ENCODE measurements around the gene OR12D2. TPM values are rescaled to one million over a fixed set of nuclear protein-coding genes. Genes with fewer than 3 reads are reported as not detected.
"Not testable (repeated sequence)": the region's sequence is repeated elsewhere in the genome, so short reads cannot be mapped to it uniquely, and the experiment has no call there.

OR12D2 gene
- total RNA-seq, 1 experiment from 2014 or later = not detected

DNA sequence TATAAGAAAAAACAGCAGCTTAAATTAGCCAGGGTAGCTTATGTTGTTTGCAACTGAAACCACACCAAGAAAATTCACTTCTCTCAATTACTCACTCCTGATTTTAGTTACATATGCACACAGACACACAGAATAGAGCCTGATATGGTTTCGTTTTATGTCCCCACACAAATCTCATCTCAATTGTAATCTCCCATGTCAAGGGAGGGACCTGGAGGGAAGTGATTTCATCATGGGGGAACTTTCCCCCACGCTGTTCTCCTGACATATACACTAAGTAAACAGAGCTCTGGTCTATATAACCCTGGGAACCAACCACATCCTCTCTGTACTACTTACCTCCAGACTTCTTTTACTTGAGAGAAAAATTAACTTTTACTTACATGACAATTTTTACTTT lies 29.1 kb downstream of the OR12D2 start:
- no peak for DNase-seq
- BruUV-seq (replicated peaks) = no TSS peak
- H3K4me3 Mint-ChIP-seq (ENCODE audit: low read depth, unreplicated experiment) = no peak overlapping the region
- H3K36me3 Mint-ChIP-seq (ENCODE audit: insufficient read depth, unreplicated experiment) = no peaks in the 10 kb centered on the region
- H3K9me3 Mint-ChIP-seq (ENCODE audit: low read depth, unreplicated experiment) = no peaks in the 10 kb centered on the region
- no peaks in the 10 kb centered on the region for H3K27me3 Mint-ChIP-seq (ENCODE audit: unreplicated experiment)
- TF ChIP-seq CTCF (IDR thresholded peaks at IDR 0.05; ENCODE audit: unreplicated experiment) = no peak
- intact Hi-C loops (cut with micrococcal nuclease; ENCODE audit: unreplicated experiment) = no loop called here
- H3K4me1 Mint-ChIP-seq (ENCODE audit: low read depth, unreplicated experiment) = no peaks in the 10 kb centered on the region
- CTCF ChIA-PET = interaction anchor here (1.2 kb wide), 1 partner anchor 103 kb away, joined by 3 read pairs; no protein-coding TSS in a partner anchor
- no peak overlapping the region for H3K27ac Mint-ChIP-seq (ENCODE audit: unreplicated experiment)

DNA sequence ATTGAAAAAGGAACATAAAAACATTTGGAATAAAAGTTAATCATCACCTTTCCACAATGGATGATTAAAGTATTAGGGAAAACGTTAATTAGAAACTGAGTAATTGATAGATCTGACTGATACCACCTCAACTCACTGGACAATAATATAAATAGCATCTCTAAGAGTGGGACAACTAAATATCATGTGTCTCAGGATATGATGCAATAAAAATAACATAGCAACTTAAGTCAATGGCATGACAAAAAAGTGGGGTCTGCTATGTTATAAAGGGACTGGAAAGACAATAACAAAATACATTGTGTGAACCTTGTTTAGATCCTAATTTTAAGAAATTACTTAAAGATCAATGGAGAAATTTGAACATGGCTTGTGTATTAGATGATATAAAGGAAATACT lies 29.6 kb downstream of the OR12D2 start:
- Mint-ChIP-seq H3K27ac (ENCODE audit: unreplicated experiment) (no peak overlapping the region), H3K9me3 (ENCODE audit: low read depth, unreplicated experiment) (no peaks in the 10 kb centered on the region), H3K27me3 (ENCODE audit: unreplicated experiment) (no peaks in the 10 kb centered on the region), H3K36me3 (ENCODE audit: insufficient read depth, unreplicated experiment) (no peaks in the 10 kb centered on the region), H3K4me3 (ENCODE audit: low read depth, unreplicated experiment) (no peak overlapping the region), H3K4me1 (ENCODE audit: low read depth, unreplicated experiment) (no peaks in the 10 kb centered on the region)
- BruUV-seq (replicated peaks) = no TSS peak
- DNase-seq = no peak
- intact Hi-C loops (cut with micrococcal nuclease; ENCODE audit: unreplicated experiment) = no loop called here
- CTCF ChIA-PET = interaction anchor here (1.0 to 1.2 kb wide), 2 partner anchors 102 to 1283 kb away, joined by 3 read pairs; partner anchors contain the start of gene ZKSCAN8
- no peak for TF ChIP-seq CTCF (IDR thresholded peaks at IDR 0.05; ENCODE audit: unreplicated experiment)

DNA sequence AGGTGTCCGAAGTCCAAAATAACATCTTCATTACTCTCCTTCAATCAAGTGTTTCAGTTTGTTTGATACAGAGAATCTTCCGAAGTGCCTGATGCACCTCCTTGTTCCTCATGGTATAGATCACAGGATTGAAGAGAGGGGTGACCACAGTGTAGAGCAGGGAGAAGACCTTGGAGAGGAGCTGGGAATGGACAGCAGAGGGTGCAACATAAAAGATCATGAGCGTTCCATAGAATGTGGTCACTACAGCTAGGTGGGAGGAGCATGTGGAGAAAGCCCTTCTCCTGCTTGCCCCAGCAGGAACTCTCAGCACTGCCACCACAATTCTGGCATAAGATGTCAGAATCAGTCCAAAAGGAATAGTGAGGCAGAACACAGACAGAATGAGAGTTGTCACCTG lies 31.2 kb downstream of the OR12D2 start:
- Mint-ChIP-seq H3K27ac (ENCODE audit: unreplicated experiment) (no peak overlapping the region), H3K4me1 (ENCODE audit: low read depth, unreplicated experiment) (no peaks in the 10 kb centered on the region), H3K9me3 (ENCODE audit: low read depth, unreplicated experiment) (no peaks in the 10 kb centered on the region), H3K4me3 (ENCODE audit: low read depth, unreplicated experiment) (no peak overlapping the region), H3K36me3 (ENCODE audit: insufficient read depth, unreplicated experiment) (no peaks in the 10 kb centered on the region), H3K27me3 (ENCODE audit: unreplicated experiment) (no peaks in the 10 kb centered on the region)
- no peak for TF ChIP-seq CTCF (IDR thresholded peaks at IDR 0.05; ENCODE audit: unreplicated experiment)
- CTCF ChIA-PET = no interaction called here
- intact Hi-C loops (cut with micrococcal nuclease; ENCODE audit: unreplicated experiment) = no loop called here
- DNase-seq = no peak
- no TSS peak for BruUV-seq (replicated peaks)

- intact Hi-C loops (cut with micrococcal nuclease; ENCODE audit: unreplicated experiment); DNase-seq; H3K4me3 Mint-ChIP-seq (ENCODE audit: low read depth, unreplicated experiment); H3K27ac Mint-ChIP-seq (ENCODE audit: unreplicated experiment); H3K36me3 Mint-ChIP-seq (ENCODE audit: insufficient read depth, unreplicated experiment); CTCF ChIA-PET; H3K4me1 Mint-ChIP-seq (ENCODE audit: low read depth, unreplicated experiment); BruUV-seq (replicated peaks): not testable (repeated sequence)
- Mint-ChIP-seq H3K9me3 (ENCODE audit: low read depth, unreplicated experiment) (peaks cover 15% of the 10 kb centered on the region), H3K27me3 (ENCODE audit: unreplicated experiment) (peaks cover 12% of the 10 kb centered on the region)
Measured at GRCh38 chr6:29436730-29437129, 41.3 kb downstream of the OR12D2 start.

GRCh38 chr6:29439006-29439405 lies 43.6 kb downstream of the OR12D2 start, which contains the start of gene OR10C1:
OR10C1 (plus strand) TSS chr6:29439306; CDS start chr6:29440016, 710 bp downstream.
- no peak for TF ChIP-seq CTCF (IDR thresholded peaks at IDR 0.05; ENCODE audit: unreplicated experiment)
- no peak within 1 kb of the TSS for H3K27ac Mint-ChIP-seq (ENCODE audit: unreplicated experiment)
- no peak within 1 kb of the TSS for H3K4me3 Mint-ChIP-seq (ENCODE audit: low read depth, unreplicated experiment)
- no peaks in the 10 kb centered on the region for H3K4me1 Mint-ChIP-seq (ENCODE audit: low read depth, unreplicated experiment)
- peaks cover 8% of the 10 kb centered on the region for H3K9me3 Mint-ChIP-seq (ENCODE audit: low read depth, unreplicated experiment)
- CTCF ChIA-PET = interaction anchor here (0.6 kb wide), 1 partner anchor 200 kb away, joined by 6 read pairs; no protein-coding TSS in a partner anchor
- intact Hi-C loops (cut with micrococcal nuclease; ENCODE audit: unreplicated experiment) = no loop called here
- no peaks in the 10 kb centered on the region for H3K36me3 Mint-ChIP-seq (ENCODE audit: insufficient read depth, unreplicated experiment)
- no TSS peak for BruUV-seq (replicated peaks)
- no peak for DNase-seq
- H3K27me3 Mint-ChIP-seq (ENCODE audit: unreplicated experiment) = peaks cover 12% of the 10 kb centered on the region
